Measurements from ENCODE around the gene TAF1A.

The TAF1A gene

DNA sequence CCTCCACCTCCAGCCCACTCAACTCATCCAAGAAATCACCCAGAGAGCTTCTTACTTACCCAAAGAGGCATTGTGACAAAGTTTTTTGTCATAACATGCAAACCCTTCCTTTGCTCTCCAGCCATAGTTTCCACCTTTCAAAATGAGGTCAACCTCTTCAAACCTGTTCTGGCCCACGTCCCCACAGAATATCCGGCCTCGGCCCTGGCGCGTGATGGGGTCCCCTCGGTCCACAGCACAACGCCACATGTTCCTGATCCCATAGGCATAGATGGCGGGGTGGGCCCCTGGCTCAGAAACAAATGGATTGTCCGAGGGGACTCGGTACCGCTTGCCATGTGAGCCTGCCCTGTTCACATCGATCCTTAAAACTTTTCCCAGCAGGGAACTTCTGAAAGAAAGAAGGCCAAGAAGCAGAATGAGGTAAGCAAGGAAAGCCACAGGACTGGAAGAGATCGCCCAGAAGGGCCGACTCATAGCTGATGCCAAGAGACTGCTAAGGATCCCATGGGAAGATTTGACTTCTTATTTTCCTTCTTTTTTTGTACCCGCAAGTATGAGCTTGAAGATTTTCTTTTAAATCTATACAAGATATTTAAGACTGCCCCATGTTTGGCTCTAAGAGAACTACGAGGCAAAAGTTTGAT lies 49.7 kb downstream of the TAF1A start:
- in situ Hi-C loops (cut with HindIII; ENCODE audit: low sequenced_read_pairs), result no loop called here

DNA sequence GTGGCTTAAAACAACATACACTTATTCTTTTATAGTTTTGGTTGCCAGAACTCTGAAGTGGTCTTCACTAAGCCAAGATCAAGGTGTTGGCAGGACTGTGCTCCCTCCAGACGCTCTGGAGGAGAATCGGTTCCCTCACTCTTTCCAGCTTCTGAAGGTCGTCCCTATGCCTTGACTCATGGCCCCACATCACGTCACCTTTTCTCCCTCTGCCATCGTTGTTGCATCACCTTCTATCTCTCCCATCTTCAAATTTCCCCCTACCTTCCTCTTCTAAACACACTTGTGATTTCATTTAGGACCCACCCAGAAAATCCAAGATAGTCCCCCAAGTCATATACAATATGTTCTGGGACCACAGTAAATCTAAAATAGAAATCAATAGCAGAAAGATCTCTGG lies 54.3 kb downstream of the TAF1A start:
- in situ Hi-C loops (cut with HindIII; ENCODE audit: low sequenced_read_pairs), result no loop called here

DNA sequence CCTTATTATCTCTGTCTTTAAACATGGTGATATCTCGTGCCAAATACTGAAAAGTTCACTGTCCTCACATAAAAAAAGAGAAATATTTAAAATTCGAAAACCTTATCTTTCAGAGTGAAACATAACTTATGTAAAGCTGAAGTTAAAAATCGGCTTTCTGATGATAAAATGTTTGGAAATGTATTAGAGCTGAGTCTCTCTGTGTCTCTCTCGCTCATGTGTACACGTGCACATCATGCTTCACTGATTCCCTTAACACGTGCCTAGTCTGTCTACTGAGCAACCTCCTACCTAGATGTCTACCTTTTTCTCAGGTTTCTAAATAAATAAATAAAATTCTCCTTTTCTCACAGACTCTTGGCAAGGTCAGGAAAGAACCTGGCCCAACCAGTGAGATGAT lies 58.9 kb downstream of the TAF1A start:
- in situ Hi-C loops (cut with HindIII; ENCODE audit: low sequenced_read_pairs), result no loop called here

DNA sequence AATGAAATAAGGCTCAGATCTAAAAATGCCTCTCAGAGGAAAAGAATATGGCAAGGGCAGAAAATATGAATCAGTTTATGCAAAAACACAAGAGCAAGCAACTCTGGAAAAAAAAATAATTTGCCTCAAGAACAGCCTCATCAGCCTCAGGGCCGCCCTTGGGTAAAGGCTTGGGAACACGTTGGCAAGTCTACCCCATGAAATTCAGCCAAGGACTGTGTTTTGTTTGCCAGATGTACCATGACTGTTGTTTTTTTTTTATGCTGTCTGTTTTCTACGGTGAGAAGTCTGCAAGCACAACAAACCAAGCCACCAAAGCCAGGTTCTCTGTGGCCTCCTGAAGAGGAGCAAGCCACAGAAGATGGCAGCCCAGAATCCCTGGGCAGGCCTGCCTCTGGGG lies 59.8 kb downstream of the TAF1A start:
- in situ Hi-C loops (cut with HindIII; ENCODE audit: low sequenced_read_pairs), result no loop called here

DNA sequence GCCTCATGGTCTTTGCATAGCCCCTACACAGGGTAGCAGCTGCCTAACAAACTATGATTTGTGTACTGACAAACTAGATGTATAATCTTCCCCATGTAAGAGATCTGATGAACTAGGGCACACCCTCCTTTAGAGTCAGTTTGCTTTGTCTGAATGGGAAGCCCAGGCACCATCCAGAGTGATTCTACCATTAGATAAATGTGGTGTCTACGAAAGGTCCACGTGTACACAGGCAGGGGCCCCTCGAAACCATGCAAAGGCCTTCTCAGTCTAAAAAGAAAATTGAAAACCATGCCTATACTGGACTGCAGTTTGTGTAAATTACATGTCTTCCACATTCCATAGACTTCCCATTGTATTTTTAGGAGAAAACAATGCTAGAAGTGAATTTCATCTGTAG lies 60.6 kb downstream of the TAF1A start:
- in situ Hi-C loops (cut with HindIII; ENCODE audit: low sequenced_read_pairs), result no loop called here

DNA sequence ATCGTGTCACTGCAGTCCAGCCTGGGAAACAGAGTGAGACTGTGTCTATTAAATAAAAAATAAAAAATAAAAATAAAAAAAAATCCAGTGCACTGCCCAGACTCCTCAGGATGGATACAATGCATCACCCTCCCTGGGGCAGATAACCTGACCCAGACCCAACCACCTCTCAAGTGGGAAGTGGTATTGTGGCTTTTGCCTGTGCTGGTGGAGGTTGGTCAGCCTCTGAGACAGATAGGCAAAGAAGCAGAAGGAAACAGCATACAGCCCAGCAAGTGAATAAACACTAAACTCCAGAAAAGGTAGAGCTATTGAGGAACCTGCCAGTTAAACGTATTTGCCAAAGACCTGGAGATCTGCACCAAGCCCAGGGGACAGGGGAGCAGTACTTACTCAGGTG lies 63.8 kb downstream of the TAF1A start:
- in situ Hi-C loops (cut with HindIII; ENCODE audit: low sequenced_read_pairs), result no loop called here

DNA sequence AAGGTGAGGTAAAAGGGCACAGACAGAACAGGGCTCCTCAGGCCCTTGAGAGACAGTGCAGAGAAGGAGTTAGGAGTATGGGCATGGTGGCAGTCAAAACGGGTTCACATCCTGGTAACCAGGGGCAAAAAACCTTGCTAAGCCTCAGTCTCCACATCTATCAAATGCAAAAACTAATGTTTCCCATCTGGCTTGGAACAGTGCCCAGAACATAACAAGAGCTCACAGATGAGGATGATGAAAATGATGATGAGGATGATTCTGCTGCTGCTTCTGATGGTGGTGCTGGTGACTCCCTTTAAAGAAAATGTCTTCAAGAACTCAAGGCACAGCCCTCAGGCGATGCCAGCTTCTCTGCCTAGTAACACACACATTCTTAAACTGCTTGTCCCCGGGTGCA lies 65.9 kb downstream of the TAF1A start:
- in situ Hi-C loops (cut with HindIII; ENCODE audit: low sequenced_read_pairs), result no loop called here

DNA sequence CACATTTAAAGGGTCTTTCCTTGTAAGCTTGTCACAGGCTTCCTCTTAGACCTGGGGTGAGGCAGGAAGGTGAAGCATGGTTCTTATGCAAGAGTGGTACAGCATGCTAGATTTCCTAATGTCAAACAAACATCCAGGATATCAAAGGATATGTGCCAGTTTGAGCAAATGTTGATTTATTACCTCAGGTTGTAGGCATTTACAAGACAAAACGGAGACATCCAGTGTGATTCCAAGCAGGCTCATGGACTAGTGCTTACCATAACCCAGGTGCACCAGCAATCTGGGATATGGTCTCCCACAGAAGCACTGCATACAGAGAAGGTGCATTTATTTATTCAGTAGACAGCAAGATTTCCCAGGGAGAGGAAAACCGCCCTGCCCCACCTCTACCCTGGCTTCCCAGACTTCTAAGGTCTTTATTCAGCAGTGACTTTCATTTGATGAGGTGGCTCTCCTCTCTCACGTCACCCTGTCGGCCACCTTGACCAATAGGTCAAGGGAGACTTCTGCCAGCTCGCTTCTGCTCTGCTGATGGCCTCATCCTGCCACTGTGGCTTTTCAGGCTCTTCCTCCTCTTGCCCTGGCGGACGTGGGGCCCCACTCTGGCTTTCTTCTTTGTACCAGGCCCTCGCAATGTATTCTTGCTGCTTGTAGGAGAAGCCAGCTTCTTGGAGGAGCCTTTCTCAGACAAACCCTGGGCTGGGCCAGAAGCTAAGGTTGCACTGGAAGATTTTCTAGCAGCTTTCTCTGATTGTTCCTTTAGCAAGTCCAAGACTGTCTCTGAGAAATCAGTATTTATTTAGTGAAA lies 67.4 kb downstream of the TAF1A start:
- in situ Hi-C loops (cut with HindIII; ENCODE audit: low sequenced_read_pairs), result no loop called here

DNA sequence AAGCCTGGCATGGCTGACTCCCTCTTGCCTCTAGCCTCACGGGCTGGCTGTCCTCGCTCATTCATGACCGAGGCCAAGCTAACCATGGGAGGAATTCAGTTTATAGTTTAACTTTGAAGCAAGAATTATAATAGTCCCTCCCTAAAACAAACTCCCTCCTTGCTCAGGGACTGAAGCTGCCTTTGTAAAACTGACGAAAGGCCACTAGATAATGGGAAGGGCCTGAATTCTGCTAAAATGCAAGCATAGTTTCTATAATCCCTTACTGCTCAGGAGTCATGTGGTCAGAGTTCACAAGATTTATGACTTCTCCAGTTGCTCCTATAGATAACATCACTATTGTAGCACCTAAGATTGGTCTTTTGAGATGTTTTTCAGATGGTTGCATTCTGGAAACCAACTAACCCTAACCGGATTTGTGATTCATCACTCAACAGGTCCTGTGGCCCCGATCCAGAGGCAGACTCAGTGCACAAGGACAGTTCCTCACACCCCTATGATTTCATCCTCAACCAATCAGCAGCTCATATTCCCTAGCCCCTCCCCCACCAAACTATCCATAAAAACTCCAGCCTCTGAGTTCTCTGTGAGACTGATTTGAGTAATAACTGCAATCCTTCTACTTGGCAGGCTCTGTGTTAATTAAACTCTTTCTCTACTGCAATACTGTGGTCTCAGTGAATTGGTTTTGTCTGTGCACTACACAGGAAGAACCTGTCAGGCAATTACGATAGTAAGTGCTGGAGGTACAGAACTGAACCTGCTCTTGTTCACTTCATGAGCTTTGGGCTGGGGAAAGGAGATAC lies 68.2 kb downstream of the TAF1A start:
- in situ Hi-C loops (cut with HindIII; ENCODE audit: low sequenced_read_pairs), result no loop called here
